IMR-90 (cell line): ENCODE measurements around the gene CPEB3. TPM values are rescaled to one million over a fixed set of nuclear protein-coding genes. Genes with fewer than 3 reads are reported as not detected.

ENCODE experiments used
- ATAC-seq: fragments of 200-7000 bp; cut with Tn5 transposase; 2 replicates; pipeline ENCODE4 v1.9.1; 2020; ENCODE audit warnings: low read depth, mild to moderate bottlenecking, moderate library complexity
- BruUV-seq: library from RNA; stranded (reverse); fragments of 400-500 nt; replicated peaks from 2 replicates; lab custom pipeline; 2021; lab: Mats Ljungman, UMichigan
- CTCF ChIA-PET: fragments of 300-600 bp; formaldehyde crosslinking; extraction: SDS; loops from one replicate; lab custom pipeline; 2021; ENCODE audit warnings: antibody characterized with exemption; lab: Yijun Ruan, JAX
- POLR2A ChIA-PET: fragments of 300-600 bp; sonication (Branson Sonifier 250); formaldehyde crosslinking; loops from one replicate; lab custom pipeline; 2022; ENCODE audit warnings: antibody characterized with exemption; ENCODE audit not compliant: unreplicated experiment; lab: Charles Lee
- DNase-seq: peaks from one replicate; pipeline ENCODE4 v3.0.0; 2013
- H2AFZ ChIP-seq: replicated peaks from 2 replicates; pipeline ENCODE3; 2013; ENCODE audit warnings: low read length, mild to moderate bottlenecking; ENCODE audit not compliant: poor library complexity
- H2AK5ac ChIP-seq: 2 replicates; pipeline ENCODE4 v1.6.1; 2013; ENCODE audit warnings: low read depth, low read length, inconsistent platforms
- H2AK9ac ChIP-seq: replicated peaks from 2 replicates; pipeline ENCODE3; 2013; ENCODE audit warnings: mild to moderate bottlenecking, low read depth, low read length, moderate library complexity; ENCODE audit not compliant: poor library complexity
- H2BK120ac ChIP-seq: 2 replicates; pipeline ENCODE4 v1.6.1; 2013; ENCODE audit warnings: low read depth, low read length, inconsistent platforms
- H2BK15ac ChIP-seq: 3 replicates; pipeline ENCODE4 v1.6.1; 2013; ENCODE audit warnings: low read depth, low read length, inconsistent platforms
- H2BK20ac ChIP-seq: 2 replicates; pipeline ENCODE4 v1.6.1; 2013; ENCODE audit warnings: low read depth, mild to moderate bottlenecking, inconsistent platforms, low read length, moderate library complexity
- H2BK5ac ChIP-seq: 2 replicates; pipeline ENCODE4 v1.6.1; 2013; ENCODE audit warnings: mild to moderate bottlenecking, low read depth, low read length, inconsistent platforms; ENCODE audit not compliant: poor library complexity, severe bottlenecking
- H3K14ac ChIP-seq: replicated peaks from 2 replicates; pipeline ENCODE4 v1.6.1; 2013; ENCODE audit warnings: low read depth, low read length, inconsistent platforms
- H3K18ac ChIP-seq: 2 replicates; pipeline ENCODE4 v1.6.1; 2013; ENCODE audit warnings: low read depth, low read length, control low read depth
- H3K23ac ChIP-seq: 2 replicates; pipeline ENCODE4 v1.6.1; 2013; ENCODE audit warnings: low read depth, low read length, inconsistent platforms
- H3K27ac ChIP-seq: 2 replicates; pipeline ENCODE4 v1.5.1; 2013; ENCODE audit warnings: mild to moderate bottlenecking, control low read depth, low read length; ENCODE audit not compliant: insufficient read depth
- H3K27me3 ChIP-seq: 2 replicates; pipeline ENCODE4 v1.6.1; 2013; ENCODE audit warnings: low read length; ENCODE audit not compliant: control insufficient read depth, insufficient read depth
- H3K36me3 ChIP-seq: 2 replicates; pipeline ENCODE4 v1.6.1; 2013; ENCODE audit warnings: low read length, mixed read lengths; ENCODE audit not compliant: control insufficient read depth, insufficient read depth
- H3K4ac ChIP-seq: 2 replicates; pipeline ENCODE4 v1.6.1; 2013; ENCODE audit warnings: low read depth, low read length, inconsistent platforms
- H3K4me1 ChIP-seq: 2 replicates; pipeline ENCODE4 v1.6.1; 2013; ENCODE audit warnings: low read length, mixed read lengths; ENCODE audit not compliant: control insufficient read depth, insufficient read depth
- H3K4me2 ChIP-seq: 2 replicates; pipeline ENCODE4 v1.6.1; 2013; ENCODE audit warnings: low read depth, mild to moderate bottlenecking, control low read depth, low read length, moderate library complexity
- H3K4me3 ChIP-seq: 2 replicates; pipeline ENCODE4 v1.5.1; 2013; ENCODE audit warnings: low read depth, mild to moderate bottlenecking, control low read depth, low read length, moderate library complexity; ENCODE audit not compliant: insufficient read depth
- H3K56ac ChIP-seq: 2 replicates; pipeline ENCODE4 v1.6.1; 2013; ENCODE audit warnings: low read length, inconsistent platforms; ENCODE audit not compliant: insufficient read depth; ENCODE audit errors: extremely low read depth
- H3K79me1 ChIP-seq, 2 experiments: 2 replicates each; pipeline ENCODE4 v1.6.1; 2013; ENCODE audit warnings: low read length in 2 of 2, inconsistent platforms in 1 of 2, low read depth in 1 of 2
- H3K9ac ChIP-seq: 2 replicates; pipeline ENCODE4 v1.6.1; 2013; ENCODE audit warnings: low read depth, low read length, control low read depth
- H3K9me1 ChIP-seq: 2 replicates; pipeline ENCODE4 v1.6.1; 2013; ENCODE audit warnings: low read length, inconsistent platforms; ENCODE audit not compliant: insufficient read depth
- H3K9me3 ChIP-seq: 2 replicates; pipeline ENCODE4 v1.6.1; 2013; ENCODE audit warnings: low read length; ENCODE audit not compliant: control insufficient read depth, insufficient read depth
- H4K20me1 ChIP-seq: 2 replicates; pipeline ENCODE4 v1.6.1; 2013; ENCODE audit warnings: low read length, inconsistent platforms; ENCODE audit not compliant: insufficient read depth
- H4K5ac ChIP-seq: 2 replicates; pipeline ENCODE4 v1.6.1; 2013; ENCODE audit warnings: mild to moderate bottlenecking, low read depth, low read length, control low read depth
- H4K8ac ChIP-seq, 2 experiments: 2 replicates each; pipeline ENCODE4 v1.6.1; 2013; ENCODE audit warnings: low read depth in 2 of 2, low read length in 2 of 2, control low read depth in 1 of 2, inconsistent platforms in 1 of 2
- H4K91ac ChIP-seq: 2 replicates; pipeline ENCODE4 v1.6.1; 2013; ENCODE audit warnings: low read depth, low read length, inconsistent platforms; ENCODE audit not compliant: insufficient read depth
- FOS ChIP-seq: fragments of 150-350 bp; IDR thresholded peaks from 2 replicates; pipeline ENCODE4 v1.6.1; 2016; ENCODE audit warnings: low read depth, low read length
- MAZ ChIP-seq: IDR thresholded peaks from 2 replicates; pipeline ENCODE4 v1.6.1; 2012; ENCODE audit warnings: low read depth, mild to moderate bottlenecking, low read length, improper control_type of control experiment, moderate library complexity, borderline replicate concordance
- RAD21 ChIP-seq: IDR thresholded peaks from 2 replicates; pipeline ENCODE4 v1.6.1; 2012; ENCODE audit warnings: low read length, improper control_type of control experiment
- dilution Hi-C: fragments of 300-500 bp; cut with HindIII; formaldehyde crosslinking; loops from one replicate; pipeline ENCODE4 v1.14.3; 2018; ENCODE audit warnings: low sequenced_read_pairs; ENCODE audit not compliant: unreplicated experiment
- in situ Hi-C: fragments of 300-500 bp; cut with MboI; formaldehyde crosslinking; loops from 3 replicates; pipeline ENCODE4 v1.14.3; 2019; ENCODE audit warnings: low sequenced_read_pairs, inconsistent platforms, mixed read lengths
- intact Hi-C: fragments of 100-400 bp; cut with micrococcal nuclease; formaldehyde crosslinking; loops from 2 replicates; pipeline ENCODE4 v1.10.0; 2022
- polyA plus RNA-seq, 3 experiments: library from polyadenylated mRNA; depleted of rRNA; stranded (reverse); fragments of >200 nt; gene quantifications; 2 replicates each; pipeline ENCODE4 v1.2.3, GENCODE V29; 2012; ENCODE audit warnings: low replicate concordance in 1 of 3
- total RNA-seq: library from RNA; depleted of rRNA; stranded (reverse); fragments of >200 nt; gene quantifications from 2 replicates; pipeline ENCODE4 v1.2.3, GENCODE V29; 2012

Gene CPEB3
- total and polyA plus RNA-seq, 2 of the 4 experiments (the other 2 are of a cell fraction) = 0.18 to 0.36 TPM

DNA sequence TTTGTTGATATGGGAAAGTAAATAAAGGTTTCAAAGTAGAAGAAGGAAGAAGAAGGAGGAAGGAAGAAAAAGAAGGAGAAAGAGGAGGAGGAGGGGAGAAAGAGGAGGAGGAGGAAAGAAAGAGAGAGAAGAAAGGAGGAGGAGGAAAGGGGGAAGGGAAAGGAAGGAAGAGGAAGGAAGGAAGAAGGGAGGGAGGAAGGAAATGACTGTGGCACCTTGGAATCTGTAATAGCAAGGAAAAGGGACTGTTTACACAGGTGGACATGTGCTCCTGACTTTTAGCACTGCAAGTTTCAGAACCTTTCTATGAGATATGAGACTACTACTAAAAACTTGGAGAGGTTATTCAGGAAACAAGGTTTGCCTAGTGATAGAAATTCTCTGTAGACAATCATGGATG, 214.2 kb downstream of the CPEB3 start:
- Histone ChIP-seq H2BK20ac (no peak overlapping the region), H3K14ac (no peak overlapping the region; the same call in 1 of the 2 replicates), H3K27me3 (no peaks in the 10 kb centered on the region), H4K20me1 (no peaks in the 10 kb centered on the region), H3K23ac (no peak overlapping the region), H3K18ac (no peak overlapping the region), H3K4ac (no peak overlapping the region), H4K8ac (no peak overlapping the region), H3K4me3 (no peak overlapping the region), H3K4me2 (no peak overlapping the region), H3K36me3 (no peaks in the 10 kb centered on the region), H4K5ac (no peak overlapping the region), H3K27ac (no peak overlapping the region), H3K4me1 (peaks cover 2% of the 10 kb centered on the region; the same call in 1 of the 2 replicates), H2AK5ac (no peak overlapping the region), H3K79me1 (no peaks in the 10 kb centered on the region), H3K9me3 (no peaks in the 10 kb centered on the region), H3K56ac (no peak overlapping the region), H2BK5ac (no peak overlapping the region), H2BK15ac (no peak overlapping the region), H2AFZ (no peak overlapping the region), H2BK120ac (no peak overlapping the region), H3K9me1 (0 out of 2 replicates have a peak, but pooled peaks cover 2% of the 10 kb centered on the region), H2AK9ac (no peak overlapping the region), H3K9ac (no peak overlapping the region), H4K91ac (no peak overlapping the region)
- intact Hi-C loops (no loop called here), dilution Hi-C loops (no loop called here), in situ Hi-C loops (no loop called here)
- CTCF ChIA-PET = no interaction called here
- BruUV-seq = no TSS peak
- ATAC-seq (no peak), DNase-seq (no peak)
- POLR2A ChIA-PET = no interaction called here
- TF ChIP-seq RAD21 (no peak), FOS (no peak), MAZ (no peak)
